ENCODE measurements around the gene POU2F3. TPM values are rescaled to one million over a fixed set of nuclear protein-coding genes. Genes with fewer than 3 reads are reported as not detected.

The POU2F3 gene
- polyA plus RNA-seq, 3 donors = 0.37 to 0.54 TPM; not detected in 1

DNA sequence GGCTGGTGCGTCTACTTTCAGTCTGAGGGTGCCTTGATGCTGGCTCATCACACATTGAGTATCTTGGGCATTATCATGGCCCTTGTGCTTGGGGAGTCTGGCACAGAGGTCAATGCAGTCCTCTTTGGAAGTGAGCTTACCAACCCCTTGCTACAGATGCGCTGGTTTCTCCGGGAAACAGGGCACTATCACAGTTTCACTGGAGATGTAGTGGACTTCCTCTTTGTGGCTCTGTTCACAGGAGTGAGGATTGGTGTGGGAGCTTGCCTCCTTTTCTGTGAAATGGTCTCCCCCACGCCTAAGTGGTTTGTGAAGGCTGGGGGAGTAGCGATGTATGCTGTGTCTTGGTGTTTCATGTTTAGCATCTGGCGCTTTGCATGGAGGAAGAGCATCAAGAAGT lies 90.1 kb downstream of the POU2F3 start:
- H3K27me3 Mint-ChIP-seq (ENCODE audit: low read depth in 3 of 3) = peaks cover 86 to 90% (median 90%) of the 10 kb centered on the region in 3 donors
- H3K9me3 ChIP-seq (replicated peaks in 1 of 2; ENCODE audit: control insufficient read depth in 1 of 2, insufficient read depth in 1 of 2, low read length in 2 of 2) = peaks cover 0 to 16% of the 10 kb centered on the region in 2 donors
- peaks cover 11% of the 10 kb centered on the region for H3K4me1 Mint-ChIP-seq
- no peak overlapping the region for H2AFZ ChIP-seq (ENCODE audit: insufficient read depth, low read depth, low read length, poor library complexity, severe bottlenecking)
- intact Hi-C loops (cut with micrococcal nuclease) = no loop called here
- peaks cover under 1 to 8% (median 7%) of the 10 kb centered on the region in 7 donors for H3K9me3 Mint-ChIP-seq
- DNase-seq = no peak
- TF ChIP-seq, protein P1, sequence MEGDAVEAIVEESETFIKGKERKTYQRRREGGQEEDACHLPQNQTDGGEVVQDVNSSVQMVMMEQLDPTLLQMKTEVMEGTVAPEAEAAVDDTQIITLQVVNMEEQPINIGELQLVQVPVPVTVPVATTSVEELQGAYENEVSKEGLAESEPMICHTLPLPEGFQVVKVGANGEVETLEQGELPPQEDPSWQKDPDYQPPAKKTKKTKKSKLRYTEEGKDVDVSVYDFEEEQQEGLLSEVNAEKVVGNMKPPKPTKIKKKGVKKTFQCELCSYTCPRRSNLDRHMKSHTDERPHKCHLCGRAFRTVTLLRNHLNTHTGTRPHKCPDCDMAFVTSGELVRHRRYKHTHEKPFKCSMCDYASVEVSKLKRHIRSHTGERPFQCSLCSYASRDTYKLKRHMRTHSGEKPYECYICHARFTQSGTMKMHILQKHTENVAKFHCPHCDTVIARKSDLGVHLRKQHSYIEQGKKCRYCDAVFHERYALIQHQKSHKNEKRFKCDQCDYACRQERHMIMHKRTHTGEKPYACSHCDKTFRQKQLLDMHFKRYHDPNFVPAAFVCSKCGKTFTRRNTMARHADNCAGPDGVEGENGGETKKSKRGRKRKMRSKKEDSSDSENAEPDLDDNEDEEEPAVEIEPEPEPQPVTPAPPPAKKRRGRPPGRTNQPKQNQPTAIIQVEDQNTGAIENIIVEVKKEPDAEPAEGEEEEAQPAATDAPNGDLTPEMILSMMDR (IDR thresholded peaks at IDR 0.05) = no peak
- H3K4me1 ChIP-seq (ENCODE audit: control insufficient read depth in 1 of 2, insufficient read depth in 2 of 2, low read length in 2 of 2) = peaks cover 2 to 10% of the 10 kb centered on the region in 2 donors
- H3K4me3 ChIP-seq (replicated peaks in 1 of 3; ENCODE audit: low read depth in 2 of 3, low read length in 3 of 3) = no peak overlapping the region
- no peaks in the 10 kb centered on the region for H4K20me1 ChIP-seq (ENCODE audit: insufficient read depth, low read length)
- no peaks in the 10 kb centered on the region for H3K79me2 ChIP-seq (ENCODE audit: insufficient read depth, low read length)
- H3K9ac ChIP-seq (ENCODE audit: insufficient read depth, low read length, poor library complexity, severe bottlenecking) = no peak overlapping the region
- peak overlapping the region in 1 of 2 donors; percentile 74 for H3K4me3 Mint-ChIP-seq
- no peak overlapping the region for H3K27ac Mint-ChIP-seq
- H3K4me2 ChIP-seq (replicated peaks; ENCODE audit: extremely low read depth, low read length, poor library complexity, severe bottlenecking) = no peak overlapping the region
- WGBS (ENCODE audit: insufficient coverage) = 89% methylated on average over 3 of the region's 6 CpGs
- H3K36me3 Mint-ChIP-seq = no peaks in the 10 kb centered on the region
- H3K36me3 ChIP-seq (replicated peaks in 1 of 2; ENCODE audit: control insufficient read depth in 1 of 2, insufficient read depth in 2 of 2, low read length in 2 of 2) = no peaks in the 10 kb centered on the region
- H3K27ac ChIP-seq (ENCODE audit: low read depth in 1 of 2, low read length in 2 of 2) = no peak overlapping the region
- H3K27me3 ChIP-seq (ENCODE audit: control insufficient read depth in 2 of 2, insufficient read depth in 2 of 2, low read length in 2 of 2) = peaks cover 87 to 90% of the 10 kb centered on the region in 2 donors

DNA sequence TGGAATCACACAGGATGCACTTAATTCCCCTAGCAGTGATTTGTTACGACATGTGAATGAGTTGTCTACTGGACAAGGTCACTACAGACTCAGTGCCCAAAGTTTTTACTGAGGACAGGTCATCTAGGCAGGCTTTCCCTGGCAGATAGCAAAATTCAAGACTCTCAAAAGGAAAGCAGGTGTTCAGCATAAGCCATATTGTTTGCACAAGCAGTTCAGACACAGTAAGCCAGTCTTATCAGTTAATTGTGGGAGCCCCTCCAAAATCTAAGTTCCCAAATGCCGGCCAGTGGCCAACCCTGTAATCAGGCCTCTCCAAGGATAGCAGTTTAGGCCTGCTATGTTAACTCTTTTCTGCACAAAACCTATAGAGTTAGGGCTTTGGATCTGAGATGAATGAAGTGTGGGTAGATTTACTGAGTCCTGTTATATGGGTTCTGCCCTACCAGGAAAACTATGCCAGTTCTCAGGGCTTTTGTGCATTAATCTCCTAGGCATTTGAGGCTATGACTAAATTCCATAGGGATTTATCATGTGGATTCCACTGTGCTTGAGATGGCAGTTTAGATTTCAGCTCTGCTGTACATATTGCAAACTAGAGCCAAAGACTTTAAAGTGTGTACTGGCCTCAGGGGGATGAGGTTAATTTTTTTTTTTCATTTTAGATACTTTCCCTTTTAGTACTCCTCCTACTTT lies 91.5 kb downstream of the POU2F3 start:
- Mint-ChIP-seq H3K27ac (no peak overlapping the region), H3K4me1 (peaks cover 10% of the 10 kb centered on the region), H3K4me3 (peak overlapping the region in 1 of 2 donors; percentile 69), H3K27me3 (ENCODE audit: low read depth in 3 of 3) (peaks cover 83 to 89% (median 86%) of the 10 kb centered on the region in 3 donors), H3K36me3 (no peaks in the 10 kb centered on the region), H3K9me3 (peaks cover 2 to 15% (median 9%) of the 10 kb centered on the region in 7 donors)
- Histone ChIP-seq H3K9me3 (replicated peaks in 1 of 2; ENCODE audit: control insufficient read depth in 1 of 2, insufficient read depth in 1 of 2, low read length in 2 of 2) (peaks cover 3 to 17% of the 10 kb centered on the region in 2 donors), H3K4me1 (ENCODE audit: control insufficient read depth in 1 of 2, insufficient read depth in 2 of 2, low read length in 2 of 2) (peaks cover 12 to 14% of the 10 kb centered on the region in 2 donors), H3K27me3 (ENCODE audit: control insufficient read depth in 2 of 2, insufficient read depth in 2 of 2, low read length in 2 of 2) (peaks cover 84 to 89% of the 10 kb centered on the region in 2 donors), H3K27ac (ENCODE audit: low read depth in 1 of 2, low read length in 2 of 2) (no peak overlapping the region), H3K4me2 (replicated peaks; ENCODE audit: extremely low read depth, low read length, poor library complexity, severe bottlenecking) (no peak overlapping the region), H3K79me2 (ENCODE audit: insufficient read depth, low read length) (no peaks in the 10 kb centered on the region), H4K20me1 (ENCODE audit: insufficient read depth, low read length) (no peaks in the 10 kb centered on the region), H3K36me3 (replicated peaks in 1 of 2; ENCODE audit: control insufficient read depth in 1 of 2, insufficient read depth in 2 of 2, low read length in 2 of 2) (no peaks in the 10 kb centered on the region), H2AFZ (ENCODE audit: insufficient read depth, low read depth, low read length, poor library complexity, severe bottlenecking) (no peak overlapping the region), H3K9ac (ENCODE audit: insufficient read depth, low read length, poor library complexity, severe bottlenecking) (no peak overlapping the region), H3K4me3 (replicated peaks in 1 of 3; ENCODE audit: low read depth in 2 of 3, low read length in 3 of 3) (no peak overlapping the region)
- 100% methylated on average over 1 of the region's 2 CpGs for WGBS (ENCODE audit: insufficient coverage)
- TF ChIP-seq, protein P1 (IDR thresholded peaks at IDR 0.05) = no peak
- intact Hi-C loops (cut with micrococcal nuclease) = no loop called here
- DNase-seq = no peak

All from CD14-positive monocyte (primary cell).